Measurements from ENCODE around the gene EGLN1.

The EGLN1 gene

GRCh38 chr1:231324660-231325059 is 97.4 kb downstream of the EGLN1 start:
- POLR2A ChIA-PET (ENCODE audit: low non-redundant PET) = no interaction called here
- H3K27ac ChIP-seq = no peak overlapping the region
- no peak for TF ChIP-seq CTCF (conservative IDR thresholded peaks at IDR 0.05; ENCODE audit: low read depth)
- CTCF ChIA-PET = no interaction called here
- DNase-seq (ENCODE audit: low spot score) = no peak

GRCh38 chr1:231322880-231323530 is 99.1 kb downstream of the EGLN1 start:
- no peak for TF ChIP-seq CTCF (conservative IDR thresholded peaks at IDR 0.05; ENCODE audit: low read depth)
- POLR2A ChIA-PET (ENCODE audit: low non-redundant PET) = no interaction called here
- DNase-seq (ENCODE audit: low spot score) = no peak
- H3K27ac ChIP-seq = no peak overlapping the region
- CTCF ChIA-PET = no interaction called here

- no peak for TF ChIP-seq CTCF (conservative IDR thresholded peaks at IDR 0.05; ENCODE audit: low read depth)
- ChIA-PET CTCF (interaction anchor here (0.5 to 0.7 kb wide), 2 partner anchors 274 to 923 kb away, joined by 3 read pairs; no protein-coding TSS in a partner anchor), POLR2A (ENCODE audit: low non-redundant PET) (no interaction called here)
- no peak for DNase-seq (ENCODE audit: low spot score)
- no peak overlapping the region for H3K27ac ChIP-seq
Observed at GRCh38 chr1:231319080-231319479, 103.0 kb downstream of the EGLN1 start.

GRCh38 chr1:231318568-231318967 is 103.5 kb downstream of the EGLN1 start:
- no peak for TF ChIP-seq CTCF (conservative IDR thresholded peaks at IDR 0.05; ENCODE audit: low read depth)
- ChIA-PET POLR2A (ENCODE audit: low non-redundant PET) (no interaction called here), CTCF (interaction anchor here (0.5 to 0.7 kb wide), 2 partner anchors 11 to 922 kb away, joined by 3 to 5 read pairs; no protein-coding TSS in a partner anchor)
- no peak for DNase-seq (ENCODE audit: low spot score)
- no peak overlapping the region for H3K27ac ChIP-seq

GRCh38 chr1:231318015-231318355 is 104.1 kb downstream of the EGLN1 start:
- CTCF ChIA-PET = interaction anchor here (0.7 kb wide), 1 partner anchor 10 kb away, joined by 5 read pairs; no protein-coding TSS in a partner anchor
- DNase-seq (ENCODE audit: low spot score) = no peak

GRCh38 chr1:231317306-231318014 is 104.6 kb downstream of the EGLN1 start:
- no peak for TF ChIP-seq CTCF (conservative IDR thresholded peaks at IDR 0.05; ENCODE audit: low read depth)
- no peak overlapping the region for H3K27ac ChIP-seq
- ChIA-PET POLR2A (ENCODE audit: low non-redundant PET) (no interaction called here), CTCF (interaction anchor here (0.7 kb wide), 1 partner anchor 10 kb away, joined by 5 read pairs; no protein-coding TSS in a partner anchor)
- DNase-seq (ENCODE audit: low spot score) = no peak

More at GRCh38 chr1:231318015-231318355, 104.1 kb downstream of the EGLN1 start:
- POLR2A ChIA-PET (ENCODE audit: low non-redundant PET) = no interaction called here
- no peak overlapping the region for H3K27ac ChIP-seq
- TF ChIP-seq CTCF (conservative IDR thresholded peaks at IDR 0.05; ENCODE audit: low read depth) = no peak

All from RWPE1 (cell line).